PC-3 (cell line): ENCODE data around the gene ETV5.

Source experiments
- CTCF ChIP-seq: fragments of 300-600 bp; sonication (generic); conservative IDR thresholded peaks from 2 replicates; pipeline ENCODE4 v1.5.1; 2017; ENCODE audit warnings: antibody characterized with exemption, low read depth, mild to moderate bottlenecking, low read length
- EZH2 ChIP-seq: fragments of 300-600 bp; sonication (generic); IDR thresholded peaks from one replicate; pipeline ENCODE4 v1.6.1; 2017; ENCODE audit warnings: antibody characterized with exemption, mild to moderate bottlenecking, low read length; ENCODE audit not compliant: unreplicated experiment

GRCh38 chr3:186042521-186043202 is 66.2 kb downstream of the ETV5 start:
- TF ChIP-seq CTCF: no peak
- TF ChIP-seq EZH2: no peak
